CD14-positive monocyte (primary cell): ENCODE measurements around the gene SP110. TPM values are rescaled to one million over a fixed set of nuclear protein-coding genes. Genes with fewer than 3 reads are reported as not detected.
A peak's percentile ranks its signal among the peaks of the same experiment; 100 is the strongest.

Source experiments
- DNase-seq, 3 donors: peaks; one replicate each; pipeline ENCODE4 v3.0.0-alpha.2; 2011 to 2022
- H2AFZ ChIP-seq: 2 replicates; pipeline ENCODE4 v1.6.0; 2012; ENCODE audit warnings: mild to moderate bottlenecking, low read depth, low read length, inconsistent platforms; ENCODE audit not compliant: insufficient read depth, poor library complexity, severe bottlenecking
- H3K27ac ChIP-seq, 2 donors: 1 replicate in 1 of 2; 2 replicates in 1 of 2; pipeline ENCODE4 v1.5.1; 2012 to 2013; ENCODE audit warnings: low read length in 2 of 2, control low read depth in 1 of 2, inconsistent platforms in 1 of 2, low read depth in 1 of 2, mild to moderate bottlenecking in 1 of 2
- H3K27me3 ChIP-seq, 2 donors: one replicate each; pipeline versions ENCODE4 v1.6.0 to v1.6.1; 2011 to 2013; ENCODE audit warnings: low read length in 2 of 2; ENCODE audit not compliant: control insufficient read depth in 2 of 2, insufficient read depth in 2 of 2
- H3K36me3 ChIP-seq, 2 donors: replicated peaks in 1 of 2; 1 replicate in 1 of 2; 2 replicates in 1 of 2; pipeline versions ENCODE4 v1.5.1 to v1.6.1; 2012 to 2013; ENCODE audit warnings: low read length in 2 of 2, control low read depth in 1 of 2, inconsistent platforms in 1 of 2, mild to moderate bottlenecking in 1 of 2; ENCODE audit not compliant: insufficient read depth in 2 of 2, control insufficient read depth in 1 of 2
- H3K4me1 ChIP-seq, 2 donors: 1 replicate in 1 of 2; 2 replicates in 1 of 2; pipeline versions ENCODE4 v1.5.1 to v1.6.1; 2012 to 2013; ENCODE audit warnings: low read length in 2 of 2, control low read depth in 1 of 2, inconsistent platforms in 1 of 2, mild to moderate bottlenecking in 1 of 2, moderate library complexity in 1 of 2; ENCODE audit not compliant: insufficient read depth in 2 of 2, control insufficient read depth in 1 of 2
- H3K4me2 ChIP-seq: replicated peaks from 2 replicates; pipeline ENCODE3; 2012; ENCODE audit warnings: low read length, moderate library complexity, mild to moderate bottlenecking; ENCODE audit not compliant: poor library complexity, severe bottlenecking; ENCODE audit errors: extremely low read depth
- H3K4me3 ChIP-seq, 3 experiments: fragments of 200-600 bp in 1 of 3; sonication (generic) in 1 of 3; replicated peaks in 1 of 3; 1 replicate in 2 of 3; 2 replicates in 1 of 3; pipeline ENCODE4 v1.5.1; 2011 to 2013; ENCODE audit warnings: low read length in 3 of 3, mild to moderate bottlenecking in 3 of 3, control low read depth in 2 of 3, low read depth in 2 of 3, inconsistent platforms in 1 of 3, moderate library complexity in 1 of 3
- H3K79me2 ChIP-seq: 2 replicates; pipeline ENCODE4 v1.6.0; 2012; ENCODE audit warnings: mild to moderate bottlenecking, control low read depth, inconsistent platforms, low read length, moderate library complexity; ENCODE audit not compliant: insufficient read depth
- H3K9ac ChIP-seq: 2 replicates; pipeline ENCODE4 v1.6.0; 2017; ENCODE audit warnings: low read length, mild to moderate bottlenecking; ENCODE audit not compliant: insufficient read depth, poor library complexity, severe bottlenecking
- H3K9me3 ChIP-seq, 2 donors: replicated peaks in 1 of 2; 1 replicate in 1 of 2; 2 replicates in 1 of 2; pipeline versions ENCODE4 v1.5.1 to v1.6.1; 2012 to 2013; ENCODE audit warnings: low read length in 2 of 2, control low read depth in 1 of 2; ENCODE audit not compliant: control insufficient read depth in 1 of 2, insufficient read depth in 1 of 2
- H4K20me1 ChIP-seq: 2 replicates; pipeline ENCODE4 v1.6.0; 2012; ENCODE audit warnings: mild to moderate bottlenecking, low read length, control low read depth, moderate library complexity; ENCODE audit not compliant: insufficient read depth
- H3K27ac Mint-ChIP-seq, 7 donors: one replicate each; pipeline ENCODE4 v1.8.0; 2020; ENCODE audit warnings: mild to moderate bottlenecking in 7 of 7, mixed read lengths in 7 of 7, moderate library complexity in 6 of 7, inconsistent platforms in 2 of 7
- H3K27me3 Mint-ChIP-seq, 3 donors: one replicate each; pipeline ENCODE4 v1.8.0; 2021 to 2022; ENCODE audit warnings: low read depth in 3 of 3, mild to moderate bottlenecking in 3 of 3, mixed read lengths in 3 of 3, moderate library complexity in 3 of 3, inconsistent platforms in 1 of 3
- H3K36me3 Mint-ChIP-seq, 2 donors: one replicate each; pipeline ENCODE4 v1.8.0; 2020; ENCODE audit warnings: mixed read lengths in 2 of 2, inconsistent platforms in 1 of 2, mild to moderate bottlenecking in 1 of 2
- H3K4me1 Mint-ChIP-seq: one replicate; pipeline ENCODE4 v1.8.0; 2020; ENCODE audit warnings: mild to moderate bottlenecking, mixed read lengths
- H3K4me3 Mint-ChIP-seq, 2 donors: one replicate each; pipeline ENCODE4 v1.8.0; 2020; ENCODE audit warnings: mild to moderate bottlenecking in 2 of 2, mixed read lengths in 2 of 2, moderate library complexity in 1 of 2
- H3K9me3 Mint-ChIP-seq, 7 donors: one replicate each; pipeline ENCODE4 v1.8.0; 2020 to 2022; ENCODE audit warnings: mixed read lengths in 7 of 7, mild to moderate bottlenecking in 6 of 7, moderate library complexity in 6 of 7, inconsistent platforms in 2 of 7
- CTCF ChIP-seq: fragments of 200-600 bp; IDR thresholded peaks from one replicate; pipeline ENCODE4 v1.8.0; 2022; ENCODE audit warnings: antibody characterized with exemption, mild to moderate bottlenecking
- WGBS: methylation state at CpG from one replicate; pipeline ENCODE4 v1.1.5; 2013; ENCODE audit warnings: missing lambda C conversion rate; ENCODE audit not compliant: insufficient coverage; 5-methylcytosine and 5-hydroxymethylcytosine counted together
- intact Hi-C, 2 donors: fragments of 100-400 bp; cut with micrococcal nuclease; formaldehyde crosslinking; loops; one replicate each; pipeline versions ENCODE4 v1.15.0 to v1.15.1; 2023
- polyA plus RNA-seq, 3 donors: library from polyadenylated mRNA; depleted of rRNA in 1 of 3; unstranded in 2 of 3; stranded (reverse) in 1 of 3; fragments of 300-500 nt in 2 of 3; fragments of >200 nt in 1 of 3; fragmentation: Illumina TruSeq in 2 of 3; gene quantifications; 1 replicate in 2 of 3; 2 replicates in 1 of 3; pipeline ENCODE4 v1.2.3, GENCODE V29; 2012 to 2021

The SP110 gene
- polyA plus RNA-seq, 3 donors, result 39.1 to 66.1 (median 65.5) TPM

GRCh38 chr2:230156782-230157699 lies 62.7 kb downstream of the SP110 start:
- Histone ChIP-seq H3K9me3 (no peaks in the 10 kb centered on the region), H3K27me3 (no peaks in the 10 kb centered on the region), H4K20me1 (no peaks in the 10 kb centered on the region), H3K9ac (no peak overlapping the region), H3K4me1 (peaks cover 7 to 13% of the 10 kb centered on the region in 2 donors), H3K4me3 (no peak overlapping the region), H3K27ac (no peak overlapping the region), H2AFZ (no peak overlapping the region), H3K4me2 (no peak overlapping the region), H3K79me2 (no peaks in the 10 kb centered on the region), H3K36me3 (no peaks in the 10 kb centered on the region)
- TF ChIP-seq CTCF, result no peak
- intact Hi-C loops, result loop anchor here in 1 of 2 donors (5.0 kb wide), 1 partner anchor 150 kb away; no protein-coding TSS in a partner anchor
- H3K4me1 Mint-ChIP-seq, result peaks cover 21% of the 10 kb centered on the region
- WGBS, result 73% methylated on average over 24 of the region's 25 CpGs
- no peak for DNase-seq
- peaks cover 2 to 11% (median 5%) of the 10 kb centered on the region in 7 donors for H3K9me3 Mint-ChIP-seq
- H3K27ac Mint-ChIP-seq, result peak overlapping the region in 1 of 7 donors; percentile 63
- no peak overlapping the region for H3K4me3 Mint-ChIP-seq
- H3K27me3 Mint-ChIP-seq, result peaks cover 0 to 5% (median 2%) of the 10 kb centered on the region in 3 donors
- peaks cover 8% of the 10 kb centered on the region in 2 donors for H3K36me3 Mint-ChIP-seq

- H3K4me1 ChIP-seq, result peaks cover 7 to 13% of the 10 kb centered on the region in 2 donors
- H4K20me1 ChIP-seq, result no peaks in the 10 kb centered on the region
- no peaks in the 10 kb centered on the region for H3K79me2 ChIP-seq
- no peak overlapping the region for H3K27ac Mint-ChIP-seq
- no peak overlapping the region for H3K4me2 ChIP-seq
- no peak overlapping the region for H2AFZ ChIP-seq
- H3K9me3 ChIP-seq, result no peaks in the 10 kb centered on the region
- no peak for DNase-seq
- 27% methylated on average over 2 of the region's 7 CpGs for WGBS
- H3K27me3 Mint-ChIP-seq, result peaks cover 0 to 5% (median 2%) of the 10 kb centered on the region in 3 donors
- intact Hi-C loops, result loop anchor here in 1 of 2 donors (5.0 kb wide), 1 partner anchor 148 kb away; no protein-coding TSS in a partner anchor
- no peak overlapping the region for H3K4me3 Mint-ChIP-seq
- no peak for TF ChIP-seq CTCF
- no peak overlapping the region for H3K27ac ChIP-seq
- H3K4me3 ChIP-seq, result no peak overlapping the region
- peaks cover 2 to 11% (median 7%) of the 10 kb centered on the region in 7 donors for H3K9me3 Mint-ChIP-seq
- no peak overlapping the region for H3K9ac ChIP-seq
- no peaks in the 10 kb centered on the region for H3K36me3 ChIP-seq
- H3K27me3 ChIP-seq, result no peaks in the 10 kb centered on the region
- peaks cover 19% of the 10 kb centered on the region for H3K4me1 Mint-ChIP-seq
- peaks cover 8 to 11% of the 10 kb centered on the region in 2 donors for H3K36me3 Mint-ChIP-seq
These were observed 64.4 kb downstream of the SP110 start for GRCh38 chr2:230155359-230155758.
